NCI-H446 treated with DMSO at 0.1 percent for 48 hours (cell line): ENCODE measurements around the gene SOCS6.
"Not testable (repeated sequence)": the region's sequence is repeated elsewhere in the genome, so short reads cannot be mapped to it uniquely, and the experiment has no call there.

ENCODE experiments used
- DNase-seq: peaks from one replicate; lab custom pipeline; 2025; lab: John Stamatoyannopoulos, UW

The SOCS6 gene

GRCh38 chr18:70359071-70359470 is 70.2 kb downstream of the SOCS6 start:
- DNase-seq = no peak

DNA sequence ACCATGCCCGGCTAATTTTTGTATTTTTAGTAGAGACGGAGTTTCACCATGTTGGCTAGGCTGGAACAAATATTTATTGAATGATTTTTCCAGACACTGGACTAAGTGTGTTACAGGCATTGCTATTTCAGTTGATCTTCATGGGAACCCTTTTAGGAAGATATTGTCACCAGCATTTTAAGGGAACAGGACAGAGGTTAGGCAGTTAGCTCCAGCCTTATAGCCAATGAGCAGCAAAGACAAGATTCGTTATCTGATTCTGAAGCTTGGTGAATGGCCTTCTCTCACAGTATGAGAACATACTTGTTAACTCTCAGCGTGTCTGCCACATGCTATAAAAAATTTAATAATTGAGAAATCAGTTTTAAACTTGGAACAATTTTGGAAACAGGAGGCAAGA is 73.4 kb downstream of the SOCS6 start:
- DNase-seq = no peak

DNA sequence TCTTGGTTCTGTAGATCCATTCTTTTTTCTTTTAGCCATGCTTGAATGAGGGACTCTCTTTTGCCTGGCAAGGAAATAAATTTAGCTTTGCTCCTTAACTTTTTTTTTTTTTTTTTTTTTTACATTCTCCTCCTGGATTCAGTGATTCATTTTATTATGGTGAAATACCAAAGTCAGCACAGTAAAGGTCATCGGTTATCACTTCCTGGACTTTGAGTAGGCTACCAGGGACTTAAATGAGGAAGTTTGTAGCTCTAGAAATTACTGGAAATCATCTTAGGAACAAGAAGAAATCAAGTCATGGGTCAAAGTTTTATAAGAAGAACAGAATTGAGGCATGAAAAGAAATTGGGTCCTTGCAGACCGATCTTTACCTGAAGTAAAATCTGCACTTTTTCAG is 75.0 kb downstream of the SOCS6 start:
- no peak for DNase-seq

GRCh38 chr18:70365361-70365760 is 76.5 kb downstream of the SOCS6 start:
- no peak for DNase-seq

- no peak for DNase-seq
These were observed 77.3 kb downstream of the SOCS6 start for GRCh38 chr18:70366174-70366573.

GRCh38 chr18:70366670-70367069 is 77.8 kb downstream of the SOCS6 start:
- DNase-seq = no peak

DNA sequence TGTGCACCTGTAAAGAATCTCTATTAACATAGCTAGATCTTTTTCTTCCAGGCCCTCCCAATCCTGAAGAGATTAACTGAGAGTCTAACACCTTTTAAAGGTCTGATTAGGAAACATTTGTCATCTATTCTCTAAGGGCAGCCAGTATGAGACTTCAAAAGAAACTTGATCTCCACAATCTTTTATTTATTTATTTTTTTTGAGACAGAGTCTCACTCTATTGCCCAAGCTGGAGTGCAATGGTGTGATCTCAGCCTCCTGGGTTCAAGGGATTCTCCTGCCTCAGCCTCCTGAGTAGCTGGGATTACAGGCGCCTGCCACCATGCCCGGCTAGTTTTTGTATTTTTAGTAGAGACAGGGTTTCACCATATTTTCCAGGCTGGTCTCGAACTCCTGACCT is 78.5 kb downstream of the SOCS6 start:
- DNase-seq = not testable (repeated sequence)

GRCh38 chr18:70368903-70369302 is 80.1 kb downstream of the SOCS6 start:
- DNase-seq = no peak

DNA sequence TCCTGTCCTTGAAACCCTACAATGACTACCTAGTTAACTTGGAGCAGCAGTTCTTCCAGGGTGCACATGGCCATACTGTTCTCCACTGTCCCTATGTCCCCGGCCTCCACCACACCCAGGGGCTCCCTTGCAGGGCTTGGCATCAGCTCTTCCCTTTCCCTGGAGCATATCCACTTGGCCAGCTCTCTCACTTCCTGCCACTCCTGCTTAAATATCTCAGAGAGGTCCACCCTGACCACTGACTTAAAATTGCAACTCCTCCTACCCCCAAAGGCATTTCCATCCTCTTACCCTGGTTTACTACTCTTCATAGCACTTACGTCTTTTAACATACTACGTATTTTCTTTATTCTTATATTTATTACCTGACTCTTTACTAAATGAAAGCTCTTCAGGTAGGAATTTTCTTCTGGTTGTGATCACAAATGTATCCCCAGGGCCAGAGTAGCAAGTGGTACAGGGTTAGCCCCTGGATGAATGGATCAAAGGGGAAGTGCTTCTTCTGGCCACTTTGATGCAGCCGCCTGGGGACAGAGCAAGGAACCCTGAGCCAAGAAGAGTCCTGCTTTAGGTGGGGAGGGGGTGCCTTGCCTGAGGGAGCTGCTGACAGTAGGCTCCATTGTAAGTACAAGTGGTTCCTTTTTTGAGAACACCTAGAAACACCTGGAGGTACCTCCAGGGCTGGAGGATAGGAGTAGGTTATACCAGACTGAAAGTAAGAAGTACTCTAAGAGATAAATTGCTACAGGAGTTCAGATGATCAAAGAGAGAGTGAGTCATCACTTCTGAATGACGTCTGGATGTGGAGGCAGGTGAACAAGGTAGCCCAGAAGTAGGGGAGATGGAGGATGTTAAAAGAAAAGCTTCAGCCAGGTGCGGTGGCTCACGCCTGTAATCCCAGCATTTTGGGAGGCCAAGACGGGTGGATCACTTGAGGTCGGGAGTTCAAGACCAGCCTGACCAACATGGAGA is 82.2 kb downstream of the SOCS6 start:
- DNase-seq = no peak

GRCh38 chr18:70371908-70372307 is 83.1 kb downstream of the SOCS6 start:
- no peak for DNase-seq

DNA sequence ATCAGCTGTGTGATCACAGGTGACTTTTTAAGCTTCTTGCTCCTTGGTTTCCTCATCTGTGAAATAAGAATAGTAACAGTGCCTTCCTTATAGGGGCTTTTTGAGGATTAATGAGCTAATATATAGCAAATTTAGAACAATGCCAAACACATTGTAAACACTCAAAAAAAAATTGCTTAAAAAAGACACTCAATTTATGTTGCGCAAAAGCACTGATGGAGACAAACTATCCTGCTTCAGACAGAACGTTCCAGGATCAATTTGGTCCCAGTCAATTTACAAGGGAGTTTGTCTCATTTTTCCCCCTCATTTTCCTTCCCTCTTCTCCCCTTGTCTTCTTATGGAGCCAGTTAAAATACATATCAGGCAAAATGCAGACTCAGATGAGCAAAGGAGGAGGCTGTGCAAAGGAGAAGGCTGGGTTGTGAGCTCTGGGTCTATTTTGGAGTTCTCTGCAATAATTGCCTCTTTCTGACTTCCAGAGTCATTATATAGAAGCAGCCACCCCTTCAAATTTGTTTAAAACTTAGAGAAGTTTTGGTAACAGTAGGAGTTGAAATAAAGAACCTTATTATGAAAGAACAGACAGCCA is 83.7 kb downstream of the SOCS6 start:
- DNase-seq = no peak

GRCh38 chr18:70373042-70373519 is 84.2 kb downstream of the SOCS6 start:
- no peak for DNase-seq

GRCh38 chr18:70374154-70374553 is 85.3 kb downstream of the SOCS6 start:
- no peak for DNase-seq

- no peak for DNase-seq
These were observed 87.5 kb downstream of the SOCS6 start for GRCh38 chr18:70376137-70376913.

- DNase-seq = no peak
These were observed 88.0 kb downstream of the SOCS6 start for GRCh38 chr18:70376914-70377258.

- DNase-seq = no peak
These were observed 88.5 kb downstream of the SOCS6 start for GRCh38 chr18:70377317-70377799.

GRCh38 chr18:70377857-70378701 is 89.2 kb downstream of the SOCS6 start:
- DNase-seq = no peak
